Measurements from ENCODE around the gene CPPED1. TPM values are rescaled to one million over a fixed set of nuclear protein-coding genes. Genes with fewer than 3 reads are reported as not detected.

Gene CPPED1
- total RNA-seq, 1 donor: 21.4 TPM

DNA sequence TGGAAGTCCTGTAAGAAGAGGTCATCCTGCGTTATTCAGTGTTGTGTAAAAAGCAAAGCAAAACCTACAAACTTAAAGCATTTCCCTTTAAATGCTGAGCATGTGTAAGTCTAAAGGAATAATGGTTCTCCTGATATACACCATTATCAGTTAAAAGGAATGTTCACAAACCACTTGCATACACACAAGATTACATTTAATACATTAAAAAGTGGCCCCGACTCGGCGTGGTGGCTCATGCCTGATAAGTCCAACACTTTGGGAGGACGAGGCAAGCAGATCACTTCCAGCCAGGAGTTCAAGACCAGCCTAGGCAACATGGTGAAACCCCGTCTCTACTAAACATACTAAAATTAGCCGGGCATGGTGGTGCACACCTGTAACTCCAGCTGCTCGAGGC, 30.5 kb downstream of the CPPED1 start:
- no peak for DNase-seq (ENCODE audit: insufficient read length, low spot score, missing footprints)
- H3K4me3 ChIP-seq (ENCODE audit: insufficient read depth, low read length): no peak overlapping the region
- TF ChIP-seq, protein P1, sequence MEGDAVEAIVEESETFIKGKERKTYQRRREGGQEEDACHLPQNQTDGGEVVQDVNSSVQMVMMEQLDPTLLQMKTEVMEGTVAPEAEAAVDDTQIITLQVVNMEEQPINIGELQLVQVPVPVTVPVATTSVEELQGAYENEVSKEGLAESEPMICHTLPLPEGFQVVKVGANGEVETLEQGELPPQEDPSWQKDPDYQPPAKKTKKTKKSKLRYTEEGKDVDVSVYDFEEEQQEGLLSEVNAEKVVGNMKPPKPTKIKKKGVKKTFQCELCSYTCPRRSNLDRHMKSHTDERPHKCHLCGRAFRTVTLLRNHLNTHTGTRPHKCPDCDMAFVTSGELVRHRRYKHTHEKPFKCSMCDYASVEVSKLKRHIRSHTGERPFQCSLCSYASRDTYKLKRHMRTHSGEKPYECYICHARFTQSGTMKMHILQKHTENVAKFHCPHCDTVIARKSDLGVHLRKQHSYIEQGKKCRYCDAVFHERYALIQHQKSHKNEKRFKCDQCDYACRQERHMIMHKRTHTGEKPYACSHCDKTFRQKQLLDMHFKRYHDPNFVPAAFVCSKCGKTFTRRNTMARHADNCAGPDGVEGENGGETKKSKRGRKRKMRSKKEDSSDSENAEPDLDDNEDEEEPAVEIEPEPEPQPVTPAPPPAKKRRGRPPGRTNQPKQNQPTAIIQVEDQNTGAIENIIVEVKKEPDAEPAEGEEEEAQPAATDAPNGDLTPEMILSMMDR (IDR thresholded peaks at IDR 0.05; ENCODE audit: extremely low read depth, low read depth, low read length): no peak

GRCh38 chr16:12771341-12771798, 32.3 kb downstream of the CPPED1 start:
- Histone ChIP-seq H3K27ac (ENCODE audit: low read depth, low read length) (peak overlapping the region; percentile 18), H3K27me3 (ENCODE audit: insufficient read depth, low read length) (no peaks in the 10 kb centered on the region), H3K9me3 (ENCODE audit: low read depth, low read length) (no peaks in the 10 kb centered on the region), H3K79me2 (ENCODE audit: insufficient read depth, low read length) (no peaks in the 10 kb centered on the region), H3K4me2 (ENCODE audit: insufficient read depth, low read length) (peak overlapping the region; percentile 38), H3K36me3 (ENCODE audit: insufficient read depth, low read length) (no peaks in the 10 kb centered on the region), H4K20me1 (ENCODE audit: insufficient read depth, low read length) (peaks cover 5% of the 10 kb centered on the region), H2AFZ (ENCODE audit: low read length) (peak overlapping the region; percentile 27), H3K4me3 (ENCODE audit: insufficient read depth, low read length) (no peak overlapping the region), H3K4me1 (ENCODE audit: insufficient read depth, low read length) (peaks cover 5% of the 10 kb centered on the region)
- DNase-seq (ENCODE audit: insufficient read length, low spot score, missing footprints): no peak
- TF ChIP-seq, protein P1 (IDR thresholded peaks at IDR 0.05; ENCODE audit: extremely low read depth, low read depth, low read length): no peak

More for the DNA sequence above, 30.5 kb downstream of the CPPED1 start:
- Histone ChIP-seq H3K4me2 (ENCODE audit: insufficient read depth, low read length) (no peak overlapping the region), H2AFZ (ENCODE audit: low read length) (no peak overlapping the region), H3K79me2 (ENCODE audit: insufficient read depth, low read length) (no peaks in the 10 kb centered on the region), H3K4me1 (ENCODE audit: insufficient read depth, low read length) (peaks cover 5% of the 10 kb centered on the region), H3K9me3 (ENCODE audit: low read depth, low read length) (no peaks in the 10 kb centered on the region), H3K27ac (ENCODE audit: low read depth, low read length) (no peak overlapping the region), H3K36me3 (ENCODE audit: insufficient read depth, low read length) (no peaks in the 10 kb centered on the region), H4K20me1 (ENCODE audit: insufficient read depth, low read length) (peaks cover 5% of the 10 kb centered on the region), H3K27me3 (ENCODE audit: insufficient read depth, low read length) (no peaks in the 10 kb centered on the region)

- Histone ChIP-seq H2AFZ (ENCODE audit: low read length) (no peak overlapping the region), H3K4me1 (ENCODE audit: insufficient read depth, low read length) (peaks cover 5% of the 10 kb centered on the region), H3K79me2 (ENCODE audit: insufficient read depth, low read length) (no peaks in the 10 kb centered on the region), H3K4me3 (ENCODE audit: insufficient read depth, low read length) (no peak overlapping the region), H3K4me2 (ENCODE audit: insufficient read depth, low read length) (no peak overlapping the region), H3K27me3 (ENCODE audit: insufficient read depth, low read length) (no peaks in the 10 kb centered on the region), H3K9me3 (ENCODE audit: low read depth, low read length) (no peaks in the 10 kb centered on the region), H3K27ac (ENCODE audit: low read depth, low read length) (no peak overlapping the region), H3K36me3 (ENCODE audit: insufficient read depth, low read length) (no peaks in the 10 kb centered on the region), H4K20me1 (ENCODE audit: insufficient read depth, low read length) (peaks cover 5% of the 10 kb centered on the region)
- TF ChIP-seq, protein P1 (IDR thresholded peaks at IDR 0.05; ENCODE audit: extremely low read depth, low read depth, low read length): no peak
- DNase-seq (ENCODE audit: insufficient read length, low spot score, missing footprints): no peak
Measured at GRCh38 chr16:12769525-12769924, 34.2 kb downstream of the CPPED1 start.

DNA sequence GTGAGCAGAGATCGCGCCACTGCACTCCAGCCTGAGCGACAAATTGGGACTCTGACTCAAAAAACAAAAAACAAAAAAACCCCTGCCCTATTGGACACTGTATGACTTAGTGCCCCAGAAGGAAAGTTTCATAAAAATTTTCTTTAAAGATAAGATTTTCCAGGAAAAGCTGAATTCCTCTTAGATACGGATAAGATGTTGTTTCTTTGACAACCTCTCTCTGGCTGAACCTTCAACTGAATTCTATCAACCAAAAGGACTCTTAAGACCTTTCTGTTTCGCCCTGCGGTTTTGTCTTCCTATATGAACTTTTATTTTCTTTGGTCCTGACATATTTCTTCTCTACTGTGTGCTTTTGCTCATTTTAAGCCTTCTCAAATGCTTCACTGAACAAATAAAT, 35.8 kb downstream of the CPPED1 start:
- H3K79me2 ChIP-seq (ENCODE audit: insufficient read depth, low read length): no peaks in the 10 kb centered on the region
- TF ChIP-seq, protein P1 (IDR thresholded peaks at IDR 0.05; ENCODE audit: extremely low read depth, low read depth, low read length): no peak
- H3K27me3 ChIP-seq (ENCODE audit: insufficient read depth, low read length): no peaks in the 10 kb centered on the region
- no peak for DNase-seq (ENCODE audit: insufficient read length, low spot score, missing footprints)
- H3K36me3 ChIP-seq (ENCODE audit: insufficient read depth, low read length): no peaks in the 10 kb centered on the region
- H4K20me1 ChIP-seq (ENCODE audit: insufficient read depth, low read length): peaks cover 5% of the 10 kb centered on the region
- H3K4me3 ChIP-seq (ENCODE audit: insufficient read depth, low read length): no peak overlapping the region
- H3K4me2 ChIP-seq (ENCODE audit: insufficient read depth, low read length): no peak overlapping the region
- no peak overlapping the region for H2AFZ ChIP-seq (ENCODE audit: low read length)
- no peaks in the 10 kb centered on the region for H3K9me3 ChIP-seq (ENCODE audit: low read depth, low read length)
- H3K27ac ChIP-seq (ENCODE audit: low read depth, low read length): no peak overlapping the region
- peaks cover 5% of the 10 kb centered on the region for H3K4me1 ChIP-seq (ENCODE audit: insufficient read depth, low read length)
